GM23338 (cell line): ENCODE results near the gene SLC4A7. TPM values are rescaled to one million over a fixed set of nuclear protein-coding genes. Genes with fewer than 3 reads are reported as not detected.

ENCODE experiments used
- ATAC-seq: fragments of 200-7000 bp; cut with Tn5 transposase; 3 replicates; pipeline ENCODE4 v1.9.1; 2020
- DNase-seq: peaks from one replicate; pipeline ENCODE4 v3.0.0-alpha.2; 2015; ENCODE audit warnings: low spot score
- H2AFZ ChIP-seq: fragments of 200-600 bp; sonication (generic); 2 replicates; pipeline ENCODE4 v1.8.0; 2016; ENCODE audit warnings: antibody characterized with exemption, mild to moderate bottlenecking, moderate library complexity
- H3F3A ChIP-seq: fragments of 200-600 bp; sonication (generic); replicated peaks from 2 replicates; pipeline ENCODE4 v1.8.0; 2017; ENCODE audit warnings: antibody characterized with exemption, mixed run types, low read depth
- H3K27ac ChIP-seq: fragments of 200-600 bp; sonication (generic); 2 replicates; pipeline ENCODE4 v1.6.1; 2016; ENCODE audit warnings: low read depth
- H3K27me3 ChIP-seq: fragments of 200-600 bp; sonication (generic); 2 replicates; pipeline ENCODE4 v1.8.0; 2016; ENCODE audit warnings: mild to moderate bottlenecking, mixed run types, moderate library complexity; ENCODE audit not compliant: insufficient read depth
- H3K36me3 ChIP-seq: fragments of 200-600 bp; sonication (generic); 2 replicates; pipeline ENCODE4 v1.8.0; 2016; ENCODE audit warnings: mild to moderate bottlenecking; ENCODE audit not compliant: insufficient read depth
- H3K4me1 ChIP-seq: fragments of 200-600 bp; sonication (generic); 2 replicates; pipeline ENCODE4 v1.8.0; 2016; ENCODE audit warnings: mild to moderate bottlenecking, moderate library complexity; ENCODE audit not compliant: insufficient read depth
- H3K4me2 ChIP-seq: fragments of 200-600 bp; sonication (generic); 2 replicates; pipeline ENCODE4 v1.7.1; 2017; ENCODE audit warnings: mixed run types
- H3K4me3 ChIP-seq: fragments of 200-600 bp; sonication (generic); 2 replicates; pipeline ENCODE4 v1.6.1; 2016; ENCODE audit warnings: mixed run types
- H3K79me2 ChIP-seq: fragments of 200-600 bp; sonication (generic); replicated peaks from 2 replicates; pipeline ENCODE4 v1.8.0; 2017; ENCODE audit warnings: mild to moderate bottlenecking; ENCODE audit not compliant: insufficient read depth
- H3K9me2 ChIP-seq: fragments of 200-600 bp; sonication (generic); 2 replicates; pipeline ENCODE4 v1.8.0; 2017; ENCODE audit not compliant: insufficient read depth
- H4K20me1 ChIP-seq: fragments of 200-600 bp; sonication (generic); replicated peaks from 2 replicates; pipeline ENCODE4 v1.8.0; 2017; ENCODE audit warnings: mild to moderate bottlenecking; ENCODE audit not compliant: insufficient read depth
- H3K27ac Mint-ChIP-seq: 2 replicates; pipeline ENCODE4 v1.8.0; 2020; ENCODE audit warnings: inconsistent platforms, mild to moderate bottlenecking, moderate library complexity, mixed read lengths
- H3K27me3 Mint-ChIP-seq: 3 replicates; pipeline ENCODE4 v1.8.0; 2022; ENCODE audit warnings: low read depth, mild to moderate bottlenecking, moderate library complexity, mixed read lengths, inconsistent platforms; ENCODE audit not compliant: insufficient read depth, poor library complexity
- H3K36me3 Mint-ChIP-seq: 3 replicates; pipeline ENCODE4 v1.8.0; 2021; ENCODE audit warnings: low read depth, mild to moderate bottlenecking, inconsistent platforms, moderate library complexity, mixed read lengths
- H3K4me1 Mint-ChIP-seq: 3 replicates; pipeline ENCODE4 v1.8.0; 2020; ENCODE audit warnings: mild to moderate bottlenecking, inconsistent platforms, mixed read lengths
- H3K4me3 Mint-ChIP-seq: 3 replicates; pipeline ENCODE4 v1.8.0; 2021; ENCODE audit warnings: moderate library complexity, mild to moderate bottlenecking, inconsistent platforms, mixed read lengths
- H3K9me3 Mint-ChIP-seq: 3 replicates; pipeline ENCODE4 v1.8.0; 2020; ENCODE audit warnings: moderate library complexity, mild to moderate bottlenecking, inconsistent platforms, mixed read lengths
- CREB1 ChIP-seq: fragments of 250-450 bp; sonication (Bioruptor Pico); IDR thresholded peaks from 2 replicates; pipeline ENCODE4 v1.5.0; 2020; ENCODE audit warnings: low read depth, mild to moderate bottlenecking, moderate library complexity
- ETS1 ChIP-seq: IDR thresholded peaks from 2 replicates; pipeline ENCODE4 v1.6.1; 2016; ENCODE audit warnings: antibody characterized with exemption
- EZH2phosphoT487 ChIP-seq: fragments of 200-600 bp; sonication (generic); IDR thresholded peaks from one replicate; pipeline ENCODE4 v1.8.1; 2018; ENCODE audit warnings: antibody characterized with exemption; ENCODE audit not compliant: unreplicated experiment
- JUNB ChIP-seq: IDR thresholded peaks from one replicate; pipeline ENCODE4 v1.6.1; 2016; ENCODE audit warnings: antibody characterized with exemption; ENCODE audit not compliant: unreplicated experiment
- ZNF114 ChIP-seq: fragments of 250-450 bp; sonication (Bioruptor Pico); IDR thresholded peaks from 2 replicates; pipeline ENCODE4 v1.5.0; 2020; ENCODE audit warnings: mild to moderate bottlenecking, moderate library complexity
- ZNF331 ChIP-seq: fragments of 250-450 bp; sonication (Bioruptor Pico); IDR thresholded peaks from 2 replicates; pipeline ENCODE4 v1.5.0; 2020; ENCODE audit warnings: low read depth, mild to moderate bottlenecking, moderate library complexity
- polyA plus RNA-seq: library from polyadenylated mRNA; unstranded; fragments of >200 nt; fragmentation: Nextera tagmentation; extraction: Ambion mirVana; gene quantifications from 2 replicates; pipeline ENCODE4 v1.2.1, GENCODE V29; 2016
- total RNA-seq: library from RNA; depleted of rRNA; stranded (reverse); fragments of >200 nt; shearing (Covaris generic); gene quantifications from 2 replicates; pipeline ENCODE4 v1.2.3, GENCODE V29; 2014
- TF ChIP-seq, protein P1 (sequence below), 2 experiments: fragments of 200-600 bp in 1 of 2; sonication (generic) in 1 of 2; conservative IDR thresholded peaks; 2 replicates each; pipeline versions ENCODE4 v1.5.1 to v1.6.1; 2016 to 2017; ENCODE audit warnings: antibody characterized with exemption in 2 of 2, low read depth in 2 of 2, mild to moderate bottlenecking in 2 of 2, moderate library complexity in 1 of 2

SLC4A7 gene
- total and polyA plus RNA-seq, 2 experiments from 2014 or later: 44.4 to 101 TPM

DNA sequence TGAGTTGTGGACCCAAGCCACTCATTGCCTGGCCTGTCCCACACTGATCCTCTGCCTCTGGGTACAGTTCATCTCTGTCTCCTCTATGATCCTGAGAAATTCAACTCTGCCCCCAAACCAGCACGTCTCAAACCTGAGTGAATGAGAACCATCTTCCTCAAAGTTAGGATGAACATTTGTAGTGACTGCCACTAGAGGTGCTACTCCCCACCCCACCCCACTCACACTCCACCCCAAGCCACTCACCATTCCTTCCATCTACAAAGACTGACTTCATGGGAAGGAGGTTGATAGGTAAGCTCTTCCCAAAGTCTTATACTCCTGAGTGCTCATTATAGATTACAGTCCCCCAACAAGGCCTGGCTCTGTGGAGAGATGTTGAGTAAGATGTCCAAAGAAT, 158.8 kb downstream of the SLC4A7 start:
- H4K20me1 ChIP-seq: no peaks in the 10 kb centered on the region
- no peaks in the 10 kb centered on the region for H3K4me1 ChIP-seq
- no peaks in the 10 kb centered on the region for H3K79me2 ChIP-seq
- no peak overlapping the region for H2AFZ ChIP-seq
- no peak; the same call in 2 of the 3 replicates for ATAC-seq
- peak; percentile 21 for DNase-seq
- no peaks in the 10 kb centered on the region for H3K27me3 Mint-ChIP-seq
- H3K27ac Mint-ChIP-seq: no peak overlapping the region
- no peak overlapping the region for H3K4me3 ChIP-seq
- peaks cover 9% of the 10 kb centered on the region; the same call in 2 of the 3 replicates for H3K36me3 Mint-ChIP-seq
- no peaks in the 10 kb centered on the region for H3F3A ChIP-seq
- no peaks in the 10 kb centered on the region for H3K36me3 ChIP-seq
- H3K9me3 Mint-ChIP-seq: peaks cover 11% of the 10 kb centered on the region
- H3K9me2 ChIP-seq: peaks cover 5% of the 10 kb centered on the region; the same call in 1 of the 2 replicates
- no peak overlapping the region for H3K4me3 Mint-ChIP-seq
- TF ChIP-seq, protein P1, sequence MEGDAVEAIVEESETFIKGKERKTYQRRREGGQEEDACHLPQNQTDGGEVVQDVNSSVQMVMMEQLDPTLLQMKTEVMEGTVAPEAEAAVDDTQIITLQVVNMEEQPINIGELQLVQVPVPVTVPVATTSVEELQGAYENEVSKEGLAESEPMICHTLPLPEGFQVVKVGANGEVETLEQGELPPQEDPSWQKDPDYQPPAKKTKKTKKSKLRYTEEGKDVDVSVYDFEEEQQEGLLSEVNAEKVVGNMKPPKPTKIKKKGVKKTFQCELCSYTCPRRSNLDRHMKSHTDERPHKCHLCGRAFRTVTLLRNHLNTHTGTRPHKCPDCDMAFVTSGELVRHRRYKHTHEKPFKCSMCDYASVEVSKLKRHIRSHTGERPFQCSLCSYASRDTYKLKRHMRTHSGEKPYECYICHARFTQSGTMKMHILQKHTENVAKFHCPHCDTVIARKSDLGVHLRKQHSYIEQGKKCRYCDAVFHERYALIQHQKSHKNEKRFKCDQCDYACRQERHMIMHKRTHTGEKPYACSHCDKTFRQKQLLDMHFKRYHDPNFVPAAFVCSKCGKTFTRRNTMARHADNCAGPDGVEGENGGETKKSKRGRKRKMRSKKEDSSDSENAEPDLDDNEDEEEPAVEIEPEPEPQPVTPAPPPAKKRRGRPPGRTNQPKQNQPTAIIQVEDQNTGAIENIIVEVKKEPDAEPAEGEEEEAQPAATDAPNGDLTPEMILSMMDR (conservative IDR thresholded peaks at IDR 0.05; ENCODE audit: low read depth in 2 of 2): peak; percentile 25 to 26; a peak in 3 of 4 replicates
- no peak for TF ChIP-seq ZNF114 (CRISPR knock-in tag)
- no peak overlapping the region for H3K27ac ChIP-seq
- H3K27me3 ChIP-seq: no peaks in the 10 kb centered on the region
- no peaks in the 10 kb centered on the region for H3K4me1 Mint-ChIP-seq
- H3K4me2 ChIP-seq: no peak overlapping the region

DNA sequence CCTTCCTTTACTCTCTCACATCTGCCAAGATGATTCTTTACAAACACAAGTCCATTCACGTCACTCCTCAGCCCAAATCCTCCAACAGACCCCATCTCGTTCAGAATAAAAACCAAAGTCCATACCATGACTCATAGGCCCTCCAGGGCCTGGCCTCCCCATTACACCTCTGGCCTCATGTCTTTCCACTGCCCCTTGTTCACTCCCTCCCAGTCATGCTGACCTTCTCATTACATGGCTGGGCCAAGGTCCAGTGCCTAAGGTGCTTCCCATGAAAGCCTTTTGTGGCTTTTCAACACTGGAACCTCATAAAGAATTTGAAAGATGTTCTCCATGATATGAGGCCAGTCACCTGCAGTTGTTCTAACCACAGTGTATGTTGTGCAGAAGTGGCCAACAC, 159.5 kb downstream of the SLC4A7 start:
- DNase-seq: no peak
- Mint-ChIP-seq H3K4me1 (no peaks in the 10 kb centered on the region), H3K36me3 (peaks cover 9% of the 10 kb centered on the region; the same call in 2 of the 3 replicates), H3K27me3 (no peaks in the 10 kb centered on the region), H3K4me3 (no peak overlapping the region), H3K9me3 (peaks cover 11% of the 10 kb centered on the region), H3K27ac (no peak overlapping the region)
- H3K4me2 ChIP-seq: no peak overlapping the region
- H3K4me3 ChIP-seq: no peak overlapping the region
- no peaks in the 10 kb centered on the region for H3K79me2 ChIP-seq
- no peaks in the 10 kb centered on the region for H3K27me3 ChIP-seq
- TF ChIP-seq JUNB: no peak
- no peak for TF ChIP-seq CREB1
- no peak for TF ChIP-seq ZNF331 (CRISPR knock-in tag)
- no peak for TF ChIP-seq ETS1
- TF ChIP-seq EZH2phosphoT487: no peak
- TF ChIP-seq, protein P1 (conservative IDR thresholded peaks at IDR 0.05; ENCODE audit: low read depth in 2 of 2): no peak
- no peaks in the 10 kb centered on the region for H3F3A ChIP-seq
- no peak for ATAC-seq
- no peaks in the 10 kb centered on the region for H3K4me1 ChIP-seq
- H3K9me2 ChIP-seq: peaks cover 4% of the 10 kb centered on the region; the same call in 1 of the 2 replicates
- H4K20me1 ChIP-seq: no peaks in the 10 kb centered on the region
- H3K27ac ChIP-seq: no peak overlapping the region
- H2AFZ ChIP-seq: no peak overlapping the region
- no peaks in the 10 kb centered on the region for H3K36me3 ChIP-seq
